Heart left ventricle (tissue), 16 donors: Measurements from ENCODE around the gene GYPC. TPM values are rescaled to one million over a fixed set of nuclear protein-coding genes. Genes with fewer than 3 reads are reported as not detected.

Source experiments
- ATAC-seq, 4 donors: fragments of 200-7000 bp; cut with Tn5 transposase; one replicate each; pipeline ENCODE4 v1.9.1; 2020 to 2022; ENCODE audit warnings: moderate library complexity in 4 of 4, mild to moderate bottlenecking in 3 of 4, moderate number of reproducible peaks in 1 of 4
- DNase-seq, 5 donors: peaks; one replicate each; pipeline ENCODE4 v3.0.0-alpha.2; 2020
- H3K27ac ChIP-seq, 12 donors: fragments of 200-600 bp; sonication (generic) in 4 of 12; one replicate each; pipeline versions ENCODE4 v1.5.0 to v1.8.0; 2016 to 2022; ENCODE audit warnings: mild to moderate bottlenecking in 2 of 12
- H3K27me3 ChIP-seq, 9 donors: fragments of 200-600 bp; sonication (generic) in 2 of 9; one replicate each; pipeline versions ENCODE4 v1.5.1 to v1.8.0; 2016 to 2022; ENCODE audit warnings: mild to moderate bottlenecking in 3 of 9
- H3K36me3 ChIP-seq, 9 donors: fragments of 200-600 bp; sonication (generic) in 2 of 9; one replicate each; pipeline versions ENCODE4 v1.5.0 to v1.8.0; 2018 to 2022; ENCODE audit warnings: mild to moderate bottlenecking in 2 of 9
- H3K4me1 ChIP-seq, 12 donors: fragments of 200-600 bp; sonication (generic) in 4 of 12; one replicate each; pipeline versions ENCODE4 v1.5.0 to v1.8.0; 2016 to 2022; ENCODE audit warnings: mild to moderate bottlenecking in 3 of 12
- H3K4me3 ChIP-seq, 12 donors: fragments of 200-600 bp; sonication (generic) in 4 of 12; one replicate each; pipeline versions ENCODE4 v1.5.0 to v1.8.0; 2017 to 2022; ENCODE audit warnings: mild to moderate bottlenecking in 9 of 12, moderate library complexity in 4 of 12
- H3K9me3 ChIP-seq, 12 donors: fragments of 200-600 bp; sonication (generic) in 4 of 12; one replicate each; pipeline versions ENCODE4 v1.5.0 to v1.8.0; 2016 to 2022; ENCODE audit warnings: mild to moderate bottlenecking in 1 of 12
- POLR2A ChIP-seq, 2 donors: fragments of 450-650 bp; IDR thresholded peaks; one replicate each; pipeline ENCODE4 v1.6.1; 2017; ENCODE audit warnings: antibody characterized with exemption in 2 of 2, mild to moderate bottlenecking in 2 of 2, moderate library complexity in 2 of 2
- WGBS, 4 donors: extraction: QIAGEN DNeasy Blood & Tissue Kit in 2 of 4; methylation state at CpG; one replicate each; pipeline versions ENCODE4 v1.1.5 to v1.1.7; 2013 to 2018; 5-methylcytosine and 5-hydroxymethylcytosine counted together
- intact Hi-C, 10 donors: fragments of 100-400 bp; cut with DNase I; formaldehyde crosslinking; loops; one replicate each; pipeline versions ENCODE4 v1.11.1 to v1.14.2; 2022
- polyA plus RNA-seq, 2 donors: library from polyadenylated mRNA; stranded (reverse); fragments of 200-250 nt; gene quantifications; one replicate each; pipeline ENCODE4 v1.2.3, GENCODE V29; 2013
- total RNA-seq, 9 donors: library from RNA; depleted of rRNA in 2 of 9; stranded (reverse); fragments of >200 nt in 2 of 9; fragmentation: NEBNext Ultra II Directional in 3 of 9; extraction: Animal tissue kit (Norgen Biotek cat#: 25700) in 3 of 9; gene quantifications; one replicate each; pipeline versions ENCODE4 v1.1.0 to v1.2.4, GENCODE V29; 2016 to 2023
- TF ChIP-seq, protein P1 (sequence below), 12 donors: fragments of 200-600 bp; sonication (generic) in 4 of 12; IDR thresholded peaks; one replicate each; pipeline versions ENCODE4 v1.5.0 to v1.8.0; 2018 to 2022; ENCODE audit warnings: antibody characterized with exemption in 12 of 12, mild to moderate bottlenecking in 5 of 12
- donor health status: ischemic (EF 13 %, LVEDD 7.1; RV severe dilation, severe dysfunction).
- donor health status: healthy with polysubstance abuse.
- donor health status: DM: no; HTN: yes; CAD: no.
- donor health status: DM: no; HTN: no; CAD: no.
- donor health status: ischemic (EF 25% LVEDD 6.9; RV normal size, moderate dysfunction).
- donor health status: ischemic (EF 25% LVEDD 5.7; RV mildly dilated, moderate dysfunction).
- donor health status: healthy.
- donor health status: DM: yes; HTN: yes; CAD: no.
- donor health status: ischemic (EF 35%, LVEDD 5.7; RV mildly dilated, moderate dysfunction).
- donor health status: nonischemic (EF 11% LVEDD 7.7; RV severe dilation, severe dysfunction).
- donor health status: DM: yes; HTN: yes; CAD: no.
- donor health status: PGD.
- donor health status: ischemic (EF 29% LVEDD 5.4; RV normal size, mild dysfunction).
- donor health status: nonischemic (EF 23%, LVEDD 6.1; RV moderate dilation, normal function).

Gene GYPC
- total and polyA plus RNA-seq, 11 donors, result 108 to 369 (median 131) TPM

DNA sequence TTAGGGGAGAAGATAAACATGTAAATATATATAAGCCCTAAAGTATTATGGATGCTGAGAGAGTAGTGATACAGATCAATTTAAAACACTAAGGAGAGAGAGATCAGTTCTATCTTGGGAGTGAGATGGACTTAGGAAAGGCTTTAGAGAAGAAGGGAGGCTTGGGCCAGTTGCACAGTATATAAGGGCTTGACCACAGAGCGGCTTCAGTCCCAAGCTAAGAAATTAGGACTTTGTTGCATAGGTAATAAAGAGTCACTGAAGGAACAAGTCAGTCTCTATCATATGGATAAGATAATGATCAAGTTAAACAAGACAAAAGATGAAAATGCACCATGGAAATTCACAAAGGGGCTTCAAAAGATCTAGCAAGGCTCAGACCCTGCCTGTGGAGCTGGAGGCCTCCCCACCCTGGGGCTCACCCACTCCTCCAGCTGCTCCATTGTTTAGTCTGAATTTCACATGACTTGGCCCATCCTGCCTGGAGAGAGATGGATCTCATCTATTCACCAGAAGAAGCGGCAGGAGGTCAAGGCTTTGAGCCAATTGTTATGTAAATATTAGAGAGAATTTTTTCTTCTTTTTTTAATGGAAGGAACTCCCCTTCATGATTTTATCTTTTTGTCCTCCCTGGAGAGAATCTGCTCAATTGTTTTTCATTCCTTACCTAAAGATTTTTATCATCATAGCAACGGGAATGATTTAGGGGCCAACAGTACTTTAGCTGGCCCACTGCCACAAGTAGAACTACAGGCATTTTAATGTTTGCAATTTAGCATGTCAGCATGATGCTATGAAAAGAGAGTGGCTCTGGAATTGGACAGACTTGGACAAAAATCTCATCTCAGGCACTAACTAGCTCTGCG, 44.0 kb downstream of the GYPC start:
- Histone ChIP-seq H3K36me3 (peaks cover 0 to 36% (median 29%) of the 10 kb centered on the region in 9 donors), H3K4me3 (no peak overlapping the region), H3K27me3 (no peaks in the 10 kb centered on the region), H3K9me3 (peaks cover 0 to 4% (median 0%) of the 10 kb centered on the region in 12 donors), H3K4me1 (peaks cover 2 to 77% (median 38%) of the 10 kb centered on the region in 12 donors), H3K27ac (peak overlapping the region in 11 of 12 donors; percentile 12 to 78 (median 64))
- WGBS, 4 donors, result 50 to 65% (median 60%) methylated on average over 4 of the region's 4 CpGs
- no peak for TF ChIP-seq POLR2A (IDR thresholded peaks at IDR 0.05)
- TF ChIP-seq, protein P1, sequence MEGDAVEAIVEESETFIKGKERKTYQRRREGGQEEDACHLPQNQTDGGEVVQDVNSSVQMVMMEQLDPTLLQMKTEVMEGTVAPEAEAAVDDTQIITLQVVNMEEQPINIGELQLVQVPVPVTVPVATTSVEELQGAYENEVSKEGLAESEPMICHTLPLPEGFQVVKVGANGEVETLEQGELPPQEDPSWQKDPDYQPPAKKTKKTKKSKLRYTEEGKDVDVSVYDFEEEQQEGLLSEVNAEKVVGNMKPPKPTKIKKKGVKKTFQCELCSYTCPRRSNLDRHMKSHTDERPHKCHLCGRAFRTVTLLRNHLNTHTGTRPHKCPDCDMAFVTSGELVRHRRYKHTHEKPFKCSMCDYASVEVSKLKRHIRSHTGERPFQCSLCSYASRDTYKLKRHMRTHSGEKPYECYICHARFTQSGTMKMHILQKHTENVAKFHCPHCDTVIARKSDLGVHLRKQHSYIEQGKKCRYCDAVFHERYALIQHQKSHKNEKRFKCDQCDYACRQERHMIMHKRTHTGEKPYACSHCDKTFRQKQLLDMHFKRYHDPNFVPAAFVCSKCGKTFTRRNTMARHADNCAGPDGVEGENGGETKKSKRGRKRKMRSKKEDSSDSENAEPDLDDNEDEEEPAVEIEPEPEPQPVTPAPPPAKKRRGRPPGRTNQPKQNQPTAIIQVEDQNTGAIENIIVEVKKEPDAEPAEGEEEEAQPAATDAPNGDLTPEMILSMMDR (IDR thresholded peaks at IDR 0.05), result no peak
- ATAC-seq (peak in 2 of 4 donors; percentile 32 to 77), DNase-seq (peak in 2 of 5 donors; percentile 41 to 47)
- intact Hi-C loops, result loop anchor here in 7 of 10 donors (2.0 to 5.0 kb wide), 3 partner anchors 43 to 113 kb away; partner anchors contain the start of gene GYPC (in 7 of the 7)

DNA sequence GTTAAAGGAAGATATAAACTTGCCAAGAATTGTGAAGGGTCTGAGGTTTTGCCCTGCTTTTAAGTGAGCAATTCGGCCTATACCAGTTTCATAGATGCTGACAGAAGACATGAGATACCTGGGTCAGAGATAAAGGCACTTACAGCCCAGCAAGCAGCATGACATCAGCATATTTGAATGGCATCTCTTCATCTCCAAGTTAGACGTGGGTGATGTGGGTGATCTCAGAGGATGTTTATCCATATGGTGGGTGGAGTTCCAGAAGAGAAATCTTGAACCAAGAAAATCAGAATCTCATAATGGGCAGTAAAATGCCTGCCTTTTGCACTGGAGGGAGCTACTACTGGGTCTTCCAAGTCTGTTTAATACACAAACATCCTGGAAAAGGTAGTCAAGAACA, 44.7 kb downstream of the GYPC start:
- intact Hi-C loops, result loop anchor here in 4 of 10 donors (2.0 to 5.0 kb wide), 3 partner anchors 43 to 114 kb away; partner anchors contain the start of gene GYPC (in 4 of the 4)
- ATAC-seq (no peak), DNase-seq (no peak)
- no peak overlapping the region for H3K4me3 ChIP-seq
- no peak for TF ChIP-seq POLR2A (IDR thresholded peaks at IDR 0.05)
- TF ChIP-seq, protein P1 (IDR thresholded peaks at IDR 0.05), result no peak
- peak overlapping the region in 11 of 12 donors; percentile 12 to 78 (median 64) for H3K27ac ChIP-seq
- peaks cover 0 to 4% (median 0%) of the 10 kb centered on the region in 12 donors for H3K9me3 ChIP-seq
- H3K27me3 ChIP-seq, result no peaks in the 10 kb centered on the region
- H3K4me1 ChIP-seq, result peaks cover 2 to 85% (median 42%) of the 10 kb centered on the region in 12 donors
- H3K36me3 ChIP-seq, result peaks cover 0 to 29% (median 25%) of the 10 kb centered on the region in 9 donors
- WGBS, 4 donors, result 34 to 60% (median 45%) methylated on average over 2 of the region's 2 CpGs

GRCh38 chr2:126703311-126703710, 47.4 kb downstream of the GYPC start:
- no peak overlapping the region for H3K4me3 ChIP-seq
- no peak for TF ChIP-seq POLR2A (IDR thresholded peaks at IDR 0.05)
- TF ChIP-seq, protein P1 (IDR thresholded peaks at IDR 0.05), result no peak
- DNase-seq (no peak), ATAC-seq (no peak)
- peaks cover 0 to 4% (median 0%) of the 10 kb centered on the region in 12 donors for H3K9me3 ChIP-seq
- H3K4me1 ChIP-seq, result peaks cover 2 to 77% (median 42%) of the 10 kb centered on the region in 12 donors
- no peak overlapping the region for H3K27ac ChIP-seq
- no peaks in the 10 kb centered on the region for H3K27me3 ChIP-seq
- WGBS, 4 donors, result 88 to 94% (median 92%) methylated on average over 7 of the region's 7 CpGs
- H3K36me3 ChIP-seq, result peaks cover 0 to 2% (median 0%) of the 10 kb centered on the region in 9 donors
- intact Hi-C loops, result loop anchor here in 3 of 10 donors (5.0 kb wide), 1 partner anchor 46 kb away; the partner anchor contains the start of gene GYPC (in 3 of the 3)
